GM11168 (cell line): ENCODE data around the gene WNT8B.

ENCODE experiments used
- in situ Hi-C: fragments of 300-500 bp; cut with MboI; formaldehyde crosslinking; loops from one replicate; pipeline ENCODE4 v1.12.0; 2022; ENCODE audit warnings: low sequenced_read_pairs; ENCODE audit not compliant: unreplicated experiment

Gene WNT8B

DNA sequence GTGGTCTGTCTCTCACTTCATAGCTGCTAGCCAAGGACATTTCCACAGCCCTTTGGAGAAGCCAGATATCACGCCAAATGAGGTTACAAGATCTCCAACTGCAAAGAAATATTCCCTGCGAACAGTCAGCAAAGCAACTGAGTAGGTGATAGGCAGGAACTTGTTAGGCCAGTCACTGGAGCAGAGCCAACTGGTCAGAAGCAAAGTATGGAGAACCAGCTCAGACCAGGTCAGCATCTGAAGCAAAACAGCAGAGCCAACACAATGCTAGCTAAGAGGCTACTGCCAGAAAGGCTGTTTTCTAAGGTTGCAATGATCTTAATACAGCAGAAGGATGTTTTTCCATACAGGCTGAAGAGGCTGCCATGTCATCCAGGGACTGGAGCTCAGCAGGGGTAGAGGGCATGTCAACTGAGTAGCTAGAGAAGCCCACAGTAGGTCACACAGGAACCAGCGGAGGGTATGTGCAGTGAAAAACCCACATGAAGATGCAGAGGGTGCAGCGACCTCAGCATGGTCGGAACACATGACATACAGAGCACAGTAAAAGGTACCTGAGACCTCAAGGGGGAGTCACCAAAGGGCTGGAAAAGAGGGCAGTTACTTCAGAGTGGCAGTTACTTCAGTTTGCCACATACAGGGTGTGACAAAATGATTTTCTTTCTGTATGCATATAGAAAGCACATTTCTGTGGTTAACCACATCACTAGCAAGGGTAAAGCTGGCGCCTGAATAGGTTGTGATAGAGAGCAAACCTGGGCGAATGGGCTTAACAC lies 47.9 kb downstream of the WNT8B start:
- in situ Hi-C loops: loop anchor here (25.0 kb wide), 1 partner anchor 173 kb away; the partner anchor contains the start of genes PKD2L1 and SCD

- in situ Hi-C loops: loop anchor here (25.0 kb wide), 1 partner anchor 178 kb away; the partner anchor contains the start of genes PKD2L1 and SCD
Measured at GRCh38 chr10:100515612-100516011, 52.8 kb downstream of the WNT8B start.

GRCh38 chr10:100516847-100517246 lies 54.0 kb downstream of the WNT8B start:
- in situ Hi-C loops: loop anchor here (25.0 kb wide), 1 partner anchor 180 kb away; the partner anchor contains the start of genes PKD2L1 and SCD

GRCh38 chr10:100518761-100519241 lies 56.0 kb downstream of the WNT8B start:
- in situ Hi-C loops: loop anchor here (25.0 kb wide), 1 partner anchor 182 kb away; the partner anchor contains the start of genes PKD2L1 and SCD

- in situ Hi-C loops: loop anchor here (25.0 kb wide), 1 partner anchor 182 kb away; the partner anchor contains the start of genes PKD2L1 and SCD
Measured at GRCh38 chr10:100519311-100520051, 56.7 kb downstream of the WNT8B start, which contains the start of gene SEC31B. Gene SEC31B, minus strand, starts transcription at chr10:100519861. Its CDS starts 2,909 bp downstream, at chr10:100516952.

DNA sequence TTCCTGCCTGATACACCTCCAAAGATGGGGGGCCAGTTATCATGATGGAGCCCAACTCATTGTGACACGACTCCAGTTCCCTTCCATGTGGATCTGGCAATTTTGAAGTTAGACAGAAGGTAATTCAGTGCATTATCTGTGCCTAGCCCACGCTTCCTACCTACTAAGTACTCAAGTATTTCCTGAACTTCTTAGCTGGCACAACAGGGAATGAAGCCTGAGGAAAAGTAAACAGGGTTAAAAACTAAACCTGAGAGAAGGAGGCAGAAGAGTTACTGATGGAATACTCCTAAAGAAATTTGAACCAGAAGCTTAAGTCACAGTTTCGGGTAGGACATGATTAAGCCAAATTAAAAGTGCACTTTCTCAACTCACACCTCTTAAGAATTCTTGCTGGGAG lies 58.0 kb downstream of the WNT8B start:
- in situ Hi-C loops: loop anchor here (25.0 kb wide), 1 partner anchor 184 kb away; the partner anchor contains the start of genes PKD2L1 and SCD

DNA sequence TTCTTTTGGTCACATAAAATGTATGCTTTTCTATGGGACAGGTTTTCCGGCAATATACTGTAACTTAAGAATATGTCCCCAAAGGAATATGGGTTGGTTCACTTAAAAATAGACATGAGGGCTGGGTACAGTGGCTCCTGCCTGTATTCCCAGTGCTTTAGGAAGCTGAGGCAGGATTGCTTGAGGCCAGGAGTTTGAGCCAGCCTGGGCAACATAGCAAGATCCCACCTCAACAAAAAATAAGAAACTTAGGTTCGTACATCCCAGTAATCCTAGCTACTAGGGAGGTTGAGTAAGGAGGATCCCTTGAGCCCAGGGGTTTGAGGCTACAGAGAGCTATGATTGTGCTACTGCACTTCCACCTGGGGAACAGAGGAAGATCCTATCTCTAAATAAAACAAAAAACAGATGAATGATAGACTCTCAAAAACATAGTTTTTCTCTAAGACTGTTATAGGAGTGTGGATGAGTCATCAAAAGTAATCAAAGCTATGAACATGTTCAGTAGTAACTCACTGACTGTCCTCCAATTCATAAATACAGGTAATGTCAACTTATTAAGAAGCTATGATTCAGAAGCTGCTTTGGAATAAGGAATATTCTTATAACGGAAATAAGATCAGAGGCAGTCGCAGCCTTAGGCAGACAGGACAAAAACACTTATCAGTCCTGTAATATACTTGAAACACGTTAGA lies 59.4 kb downstream of the WNT8B start:
- in situ Hi-C loops: loop anchor here (25.0 kb wide), 1 partner anchor 185 kb away; the partner anchor contains the start of genes PKD2L1 and SCD

DNA sequence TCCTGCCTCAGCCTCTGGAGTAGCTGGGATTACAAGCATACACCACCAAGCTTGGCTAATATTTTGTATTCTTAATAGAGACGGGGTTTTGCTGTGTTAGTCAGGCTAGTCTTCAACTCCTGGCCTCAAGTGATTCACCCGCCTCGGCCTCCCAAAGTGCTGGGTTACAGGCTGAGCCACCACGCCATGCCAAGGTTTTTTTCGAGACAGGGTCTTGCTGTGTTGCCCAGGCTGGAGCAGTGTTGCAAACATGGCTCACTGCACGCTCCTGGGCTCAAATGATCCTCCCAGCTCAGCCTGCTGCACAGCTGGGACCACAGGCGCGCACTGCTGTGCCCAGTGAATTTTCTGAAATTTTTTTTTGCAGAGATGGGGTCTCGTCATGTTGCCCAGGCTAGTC lies 60.1 kb downstream of the WNT8B start:
- in situ Hi-C loops: loop anchor here (25.0 kb wide), 1 partner anchor 186 kb away; the partner anchor contains the start of genes PKD2L1 and SCD

DNA sequence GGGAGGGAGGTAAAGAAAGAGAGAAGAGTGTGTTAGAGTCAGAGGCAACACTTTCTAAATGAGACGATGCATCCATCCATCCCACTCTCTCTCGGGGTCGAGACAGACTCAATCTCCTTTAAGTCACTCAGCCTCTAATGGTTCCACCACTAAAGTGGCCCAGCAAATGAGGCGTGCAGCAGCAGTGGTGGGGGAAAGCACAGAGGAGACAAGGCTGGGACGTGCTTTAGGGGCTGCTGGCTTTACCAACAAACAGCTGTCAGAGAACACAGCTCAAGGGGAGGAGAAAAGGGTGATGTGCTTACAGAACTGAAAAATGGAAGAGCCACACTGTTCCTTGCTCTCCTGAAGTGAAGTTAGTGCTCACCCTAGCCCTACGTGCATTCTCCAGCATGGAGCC lies 61.4 kb downstream of the WNT8B start:
- in situ Hi-C loops: loop anchor here (25.0 kb wide), 1 partner anchor 187 kb away; the partner anchor contains the start of genes PKD2L1 and SCD

GRCh38 chr10:100524638-100525037 lies 61.8 kb downstream of the WNT8B start:
- in situ Hi-C loops: loop anchor here (25.0 kb wide), 1 partner anchor 187 kb away; the partner anchor contains the start of genes PKD2L1 and SCD

DNA sequence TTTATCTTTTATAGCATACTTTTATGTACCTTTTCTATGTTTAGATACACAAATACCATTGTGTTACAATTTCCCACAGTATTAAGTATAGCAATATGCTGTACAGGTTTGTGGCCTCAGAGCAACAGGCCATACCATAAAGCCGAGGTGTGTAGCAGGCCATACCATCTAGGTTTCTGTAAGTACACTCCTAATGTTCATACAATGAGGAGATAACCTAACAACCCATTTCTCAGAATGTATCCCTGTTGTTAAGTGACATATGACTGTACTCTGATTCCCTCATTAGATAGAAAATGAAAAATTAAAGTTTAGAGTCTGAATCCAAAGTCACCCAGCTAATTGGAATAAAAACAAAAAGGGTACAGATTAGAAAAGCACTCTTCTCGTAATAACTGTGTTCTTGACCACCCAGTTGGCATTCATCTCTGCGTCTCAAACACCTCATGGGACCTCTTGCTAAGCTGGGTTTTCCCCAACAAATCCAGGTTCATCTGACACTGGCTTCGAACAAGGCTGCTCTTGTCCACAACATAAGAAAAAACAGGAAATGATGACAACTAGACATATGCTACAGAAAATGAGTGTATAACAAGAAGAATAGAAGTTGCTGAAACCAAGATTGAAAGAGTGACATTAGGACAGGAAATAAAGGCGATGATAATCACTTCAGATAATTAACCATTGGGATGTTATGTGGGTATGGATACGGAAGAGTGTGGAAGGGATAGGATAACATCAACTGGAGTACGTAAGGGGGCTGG lies 65.5 kb downstream of the WNT8B start:
- in situ Hi-C loops: no loop called here

DNA sequence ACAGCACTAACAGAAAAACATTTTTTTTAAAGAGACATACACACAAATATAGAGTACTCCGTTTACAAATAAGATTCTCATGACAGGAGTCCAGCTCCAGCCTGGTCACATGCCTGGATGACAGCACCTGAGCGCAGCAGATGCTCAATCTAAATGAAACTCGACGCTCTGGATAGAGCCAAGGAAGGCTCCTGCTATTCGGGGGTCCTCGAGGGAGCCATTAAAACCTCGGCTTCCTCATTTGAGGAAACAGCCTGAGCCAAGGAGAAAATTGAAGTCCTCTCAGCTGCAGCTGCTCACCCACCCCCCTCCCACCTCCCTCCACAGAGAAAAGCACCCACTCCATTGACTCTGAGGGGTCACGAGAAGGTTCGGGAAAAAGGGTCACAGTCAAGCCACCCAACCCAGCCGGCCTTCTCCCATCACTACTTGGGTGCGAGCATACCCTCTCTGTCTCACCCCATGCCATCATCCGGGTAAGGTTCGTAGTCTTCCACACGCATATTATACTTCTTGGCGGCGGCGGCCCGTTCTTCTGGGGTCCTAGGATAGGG lies 66.2 kb downstream of the WNT8B start:
- in situ Hi-C loops: no loop called here

DNA sequence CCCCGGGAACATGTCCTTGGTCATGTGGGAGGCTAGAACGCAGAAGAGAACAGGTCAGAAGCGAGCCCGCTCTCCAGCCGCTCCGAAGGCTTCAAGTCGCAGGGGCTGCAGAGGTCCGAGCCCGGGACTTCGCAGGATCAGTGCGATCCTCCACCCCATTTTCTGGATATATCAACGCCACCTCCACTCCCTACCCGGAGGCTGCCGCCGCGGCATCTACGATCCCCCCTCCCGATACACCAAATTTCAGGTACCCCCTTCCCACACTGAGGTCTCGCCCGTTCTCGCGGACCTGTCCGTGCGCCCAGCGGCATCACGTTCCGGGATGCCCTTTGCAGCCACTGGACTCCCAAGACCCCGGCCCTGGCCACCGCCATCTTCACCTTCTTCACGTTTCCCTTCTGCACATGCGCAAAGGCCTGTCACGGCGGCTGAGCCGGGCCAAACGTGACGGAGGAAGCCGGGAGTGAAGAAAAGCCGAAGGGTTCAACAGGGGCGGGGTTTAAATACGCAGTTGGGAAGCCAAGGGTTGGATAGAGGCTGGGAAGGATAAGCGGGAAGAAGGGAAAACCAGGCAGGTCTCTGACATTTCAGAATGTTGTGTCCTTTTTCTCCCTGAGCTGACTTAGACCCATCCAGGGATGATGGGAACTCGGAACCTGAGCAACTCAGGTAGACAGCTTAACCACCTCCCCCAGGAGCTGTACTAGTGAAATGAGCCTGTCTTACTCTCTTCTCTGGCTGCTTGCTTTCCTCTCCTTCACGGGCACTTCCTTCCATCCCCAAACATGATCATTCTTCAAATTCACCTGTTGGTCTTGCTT lies 66.9 kb downstream of the WNT8B start, which contains the start of gene NDUFB8:
Gene NDUFB8 (minus strand): TSS at position 397 of the 824 bp plus-strand sequence. CDS start 20 bp downstream, at position 377.
- in situ Hi-C loops: no loop called here

- in situ Hi-C loops: no loop called here
Measured at GRCh38 chr10:100531761-100532160, 69.0 kb downstream of the WNT8B start.
